NCI-H748 (cell line): ENCODE results near the gene ARL14EPL.
"Not testable (repeated sequence)": the region's sequence is repeated elsewhere in the genome, so short reads cannot be mapped to it uniquely, and the experiment has no call there.

Experiments used
- DNase-seq: peaks from one replicate; lab custom pipeline; 2025; ENCODE audit not compliant: unreplicated experiment; lab: John Stamatoyannopoulos, UW

Gene ARL14EPL

GRCh38 chr5:116046261-116046660 lies 14.0 kb downstream of the ARL14EPL start:
- no peak for DNase-seq

GRCh38 chr5:116046823-116047222 lies 14.6 kb downstream of the ARL14EPL start:
- no peak for DNase-seq

GRCh38 chr5:116058346-116058936 lies 26.2 kb downstream of the ARL14EPL start:
- DNase-seq: no peak

- DNase-seq: no peak
These were observed 30.1 kb downstream of the ARL14EPL start for GRCh38 chr5:116062352-116062751.

GRCh38 chr5:116063950-116064349 lies 31.7 kb downstream of the ARL14EPL start:
- no peak for DNase-seq

GRCh38 chr5:116068028-116068632 lies 35.9 kb downstream of the ARL14EPL start:
- peak; percentile 30 for DNase-seq

GRCh38 chr5:116071211-116071610 lies 38.9 kb downstream of the ARL14EPL start:
- DNase-seq: no peak

GRCh38 chr5:116075191-116075831 lies 43.0 kb downstream of the ARL14EPL start:
- no peak for DNase-seq

GRCh38 chr5:116076496-116076895 lies 44.2 kb downstream of the ARL14EPL start:
- no peak for DNase-seq

- no peak for DNase-seq
These were observed 45.9 kb downstream of the ARL14EPL start for GRCh38 chr5:116078199-116078598.

- DNase-seq: peak; percentile 69
These were observed 52.0 kb downstream of the ARL14EPL start for GRCh38 chr5:116084287-116084691.

GRCh38 chr5:116084871-116085715 lies 52.8 kb downstream of the ARL14EPL start, which contains the start of gene COMMD10:
Gene COMMD10, plus strand, starts transcription at chr5:116085025.
- DNase-seq: peak; percentile 89

GRCh38 chr5:116086309-116086708 lies 54.0 kb downstream of the ARL14EPL start:
- DNase-seq: not testable (repeated sequence)

- no peak for DNase-seq
These were observed 55.8 kb downstream of the ARL14EPL start for GRCh38 chr5:116088062-116088461.

- no peak for DNase-seq
These were observed 58.0 kb downstream of the ARL14EPL start for GRCh38 chr5:116090302-116090701.

GRCh38 chr5:116091416-116091815 lies 59.1 kb downstream of the ARL14EPL start:
- no peak for DNase-seq

GRCh38 chr5:116097301-116097700 lies 65.0 kb downstream of the ARL14EPL start:
- DNase-seq: no peak

- DNase-seq: no peak
These were observed 66.7 kb downstream of the ARL14EPL start for GRCh38 chr5:116098998-116099397.

- not testable (repeated sequence) for DNase-seq
These were observed 72.7 kb downstream of the ARL14EPL start for GRCh38 chr5:116104941-116105340.
